ENCODE results near the gene ANXA10.
"Not testable (repeated sequence)": the region's sequence is repeated elsewhere in the genome, so short reads cannot be mapped to it uniquely, and the experiment has no call there.

The ANXA10 gene

DNA sequence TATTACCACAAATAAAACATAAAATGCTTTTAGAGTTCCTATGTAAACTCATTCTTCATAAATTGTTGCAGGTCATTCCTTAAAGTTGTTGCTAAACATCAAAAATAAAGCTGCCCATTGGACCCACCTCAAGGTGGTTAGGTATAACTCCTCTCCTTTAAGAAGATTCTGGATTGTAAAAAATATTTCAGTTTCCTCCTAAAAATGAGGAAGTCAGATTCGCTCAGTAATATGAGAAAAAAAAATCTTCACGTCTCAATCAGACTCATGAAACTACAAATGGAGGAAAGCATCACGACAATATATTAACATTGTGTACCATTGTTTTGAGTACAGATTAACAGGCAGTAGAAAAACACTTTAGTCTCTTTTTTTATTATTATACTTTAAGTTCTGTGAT is 120.3 kb downstream of the ANXA10 start:
- no peak overlapping the region for H3K4me3 ChIP-seq (ENCODE audit: insufficient read depth, low read depth, low read length, poor library complexity, severe bottlenecking)
- H3K36me3 ChIP-seq (ENCODE audit: control insufficient read depth, insufficient read depth, low read length) = peaks cover 9% of the 10 kb centered on the region
- H3K9me3 ChIP-seq (ENCODE audit: control insufficient read depth, low read length) = no peaks in the 10 kb centered on the region
- H3K27me3 ChIP-seq (replicated peaks; ENCODE audit: control insufficient read depth, insufficient read depth, low read length, poor library complexity, severe bottlenecking) = no peaks in the 10 kb centered on the region
- no peak for DNase-seq
- H3K4me1 ChIP-seq (ENCODE audit: control insufficient read depth, insufficient read depth, low read length, poor library complexity, severe bottlenecking) = no peaks in the 10 kb centered on the region
- H3K27ac ChIP-seq (ENCODE audit: insufficient read depth, low read length, poor library complexity, severe bottlenecking) = no peak overlapping the region

DNA sequence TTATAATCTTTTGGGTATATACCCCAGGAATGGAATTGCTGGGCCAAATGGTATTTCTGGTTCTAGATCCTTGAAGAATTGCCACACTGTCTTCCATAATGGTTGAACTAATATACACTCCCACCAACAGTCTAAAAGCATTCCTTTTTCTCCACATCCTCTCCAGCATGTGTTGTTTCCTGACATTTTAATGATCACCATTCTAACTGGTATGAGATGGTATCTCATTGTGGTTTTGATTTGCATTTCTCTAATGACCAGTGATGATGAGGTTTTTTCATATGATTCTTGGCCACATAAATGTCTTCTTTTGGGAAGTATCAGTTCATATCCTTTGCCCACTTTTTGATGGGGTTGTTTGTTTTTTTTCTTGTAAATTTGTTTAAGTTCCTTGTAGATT is 121.2 kb downstream of the ANXA10 start:
- H3K9me3 ChIP-seq (ENCODE audit: control insufficient read depth, low read length); H3K27ac ChIP-seq (ENCODE audit: insufficient read depth, low read length, poor library complexity, severe bottlenecking); H3K4me3 ChIP-seq (ENCODE audit: insufficient read depth, low read depth, low read length, poor library complexity, severe bottlenecking); H3K27me3 ChIP-seq (replicated peaks; ENCODE audit: control insufficient read depth, insufficient read depth, low read length, poor library complexity, severe bottlenecking); H3K4me1 ChIP-seq (ENCODE audit: control insufficient read depth, insufficient read depth, low read length, poor library complexity, severe bottlenecking); DNase-seq: not testable (repeated sequence)
- peaks cover 13% of the 10 kb centered on the region for H3K36me3 ChIP-seq (ENCODE audit: control insufficient read depth, insufficient read depth, low read length)

DNA sequence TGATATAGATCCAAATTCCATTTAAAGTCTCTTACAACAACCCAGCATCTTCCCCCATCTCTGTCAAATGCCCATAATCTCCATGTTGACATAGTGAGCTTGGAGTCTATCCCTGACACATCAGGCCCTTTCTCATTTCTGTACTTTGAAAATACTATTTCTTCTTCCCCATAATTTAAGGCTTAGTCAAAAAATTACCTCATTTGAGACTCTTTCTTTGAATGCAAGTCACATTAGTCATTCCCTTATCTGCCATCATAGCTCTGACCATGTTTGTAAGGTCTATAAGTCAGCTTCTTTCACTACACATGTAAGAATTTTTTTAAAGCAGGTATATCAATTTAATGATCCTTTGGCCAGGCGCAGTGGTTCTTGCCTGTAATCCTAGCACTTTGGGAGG is 126.3 kb downstream of the ANXA10 start:
- H3K27ac ChIP-seq (ENCODE audit: insufficient read depth, low read length, poor library complexity, severe bottlenecking) = no peak overlapping the region
- no peak overlapping the region for H3K4me3 ChIP-seq (ENCODE audit: insufficient read depth, low read depth, low read length, poor library complexity, severe bottlenecking)
- peaks cover 44% of the 10 kb centered on the region for H3K36me3 ChIP-seq (ENCODE audit: control insufficient read depth, insufficient read depth, low read length)
- H3K9me3 ChIP-seq (ENCODE audit: control insufficient read depth, low read length) = no peaks in the 10 kb centered on the region
- no peak for DNase-seq
- no peaks in the 10 kb centered on the region for H3K27me3 ChIP-seq (replicated peaks; ENCODE audit: control insufficient read depth, insufficient read depth, low read length, poor library complexity, severe bottlenecking)
- H3K4me1 ChIP-seq (ENCODE audit: control insufficient read depth, insufficient read depth, low read length, poor library complexity, severe bottlenecking) = no peaks in the 10 kb centered on the region

DNA sequence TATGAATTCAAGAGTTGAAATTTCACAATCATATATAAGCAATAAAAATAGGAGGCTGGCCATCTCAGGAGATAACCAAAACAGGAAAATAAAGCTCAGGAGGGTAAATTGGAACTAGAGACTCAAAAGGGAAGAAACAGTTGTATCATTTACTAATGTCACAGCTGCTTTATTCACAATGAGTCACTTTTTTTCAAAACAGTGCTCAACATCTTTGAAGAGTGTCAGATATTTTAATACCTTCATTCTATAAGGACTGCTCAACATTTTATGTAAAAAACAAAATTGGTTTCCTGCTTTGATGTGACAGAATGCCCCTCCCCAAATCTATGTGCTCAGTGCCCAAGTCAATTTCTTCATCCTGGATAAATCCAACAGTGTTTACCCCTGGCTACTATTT is 128.6 kb downstream of the ANXA10 start:
- Histone ChIP-seq H3K9me3 (ENCODE audit: control insufficient read depth, low read length) (no peaks in the 10 kb centered on the region), H3K36me3 (ENCODE audit: control insufficient read depth, insufficient read depth, low read length) (peaks cover 55% of the 10 kb centered on the region), H3K4me3 (ENCODE audit: insufficient read depth, low read depth, low read length, poor library complexity, severe bottlenecking) (no peak overlapping the region), H3K4me1 (ENCODE audit: control insufficient read depth, insufficient read depth, low read length, poor library complexity, severe bottlenecking) (no peaks in the 10 kb centered on the region), H3K27me3 (replicated peaks; ENCODE audit: control insufficient read depth, insufficient read depth, low read length, poor library complexity, severe bottlenecking) (no peaks in the 10 kb centered on the region), H3K27ac (ENCODE audit: insufficient read depth, low read length, poor library complexity, severe bottlenecking) (no peak overlapping the region)
- DNase-seq = no peak

DNA sequence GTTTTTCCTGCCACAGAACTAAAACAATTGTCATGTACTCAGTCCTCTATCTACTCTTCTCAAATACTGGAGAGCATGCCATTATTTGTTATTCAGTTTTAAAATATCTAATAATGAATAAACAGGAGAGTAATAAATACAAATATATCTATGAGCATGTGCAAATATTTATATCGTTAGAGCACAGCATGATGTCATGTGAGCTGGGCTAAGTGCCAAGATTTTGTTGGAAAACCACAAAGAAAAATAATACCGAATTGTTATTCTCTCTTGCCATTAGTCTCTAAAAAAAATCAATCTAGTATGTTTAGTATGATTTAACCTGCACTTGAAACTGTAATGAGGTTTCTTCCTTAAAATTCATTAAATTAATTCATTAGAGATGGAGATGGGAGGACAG is 129.0 kb downstream of the ANXA10 start:
- DNase-seq = no peak
- Histone ChIP-seq H3K4me1 (ENCODE audit: control insufficient read depth, insufficient read depth, low read length, poor library complexity, severe bottlenecking) (no peaks in the 10 kb centered on the region), H3K27ac (ENCODE audit: insufficient read depth, low read length, poor library complexity, severe bottlenecking) (no peak overlapping the region), H3K36me3 (ENCODE audit: control insufficient read depth, insufficient read depth, low read length) (peaks cover 55% of the 10 kb centered on the region), H3K4me3 (ENCODE audit: insufficient read depth, low read depth, low read length, poor library complexity, severe bottlenecking) (no peak overlapping the region), H3K27me3 (replicated peaks; ENCODE audit: control insufficient read depth, insufficient read depth, low read length, poor library complexity, severe bottlenecking) (no peaks in the 10 kb centered on the region), H3K9me3 (ENCODE audit: control insufficient read depth, low read length) (no peaks in the 10 kb centered on the region)

Measured in effector memory CD4-positive, alpha-beta T cell (primary cell).